Peyer's patch (tissue), 4 donors: Measurements from ENCODE around the gene SLCO4A1. TPM values are rescaled to one million over a fixed set of nuclear protein-coding genes. Genes with fewer than 3 reads are reported as not detected.

ENCODE experiments used
- DNase-seq, 3 donors: peaks; one replicate each; pipeline ENCODE4 v3.0.0-alpha.2; 2017 to 2019
- H3K27ac ChIP-seq, 4 donors: fragments of 200-600 bp; sonication (generic); one replicate each; pipeline ENCODE4 v1.5.1; 2016 to 2019
- H3K27me3 ChIP-seq, 2 donors: fragments of 200-600 bp; sonication (generic); one replicate each; pipeline ENCODE4 v1.5.1; 2019
- H3K36me3 ChIP-seq, 3 donors: fragments of 200-600 bp; sonication (generic); one replicate each; pipeline ENCODE4 v1.5.1; 2016 to 2019
- H3K4me1 ChIP-seq, 4 donors: fragments of 200-600 bp; sonication (generic); one replicate each; pipeline ENCODE4 v1.5.1; 2016 to 2019
- H3K4me3 ChIP-seq, 4 donors: fragments of 200-600 bp; sonication (generic); 1 replicate in 3 of 4; 2 replicates in 1 of 4; pipeline ENCODE4 v1.5.1; 2016 to 2019; ENCODE audit warnings: mild to moderate bottlenecking in 1 of 4
- H3K9me3 ChIP-seq, 4 donors: fragments of 200-600 bp; sonication (generic); one replicate each; pipeline ENCODE4 v1.5.1; 2016 to 2019; ENCODE audit warnings: mild to moderate bottlenecking in 1 of 4
- POLR2A ChIP-seq, 2 donors: fragments of 450-650 bp; IDR thresholded peaks; one replicate each; pipeline ENCODE4 v1.5.1; 2017; ENCODE audit warnings: antibody characterized with exemption in 2 of 2, mild to moderate bottlenecking in 2 of 2, moderate library complexity in 2 of 2
- total RNA-seq, 4 donors: library from RNA; depleted of rRNA; stranded (reverse); fragments of >200 nt; gene quantifications; one replicate each; pipeline ENCODE4 v1.1.0, GENCODE V29; 2016
- TF ChIP-seq, protein P1 (sequence below), 6 experiments: fragments of 450-650 bp in 4 of 6; fragments of 200-600 bp in 2 of 6; sonication (generic) in 1 of 6; IDR thresholded peaks; one replicate each; pipeline ENCODE4 v1.5.1; 2017 to 2019; ENCODE audit warnings: antibody characterized with exemption in 6 of 6, mild to moderate bottlenecking in 3 of 6, moderate library complexity in 1 of 6

Gene SLCO4A1
- total RNA-seq, 4 donors from 2014 or later, result 6.7 to 42.9 (median 28.5) TPM

- Histone ChIP-seq H3K27me3 (no peaks in the 10 kb centered on the region), H3K36me3 (no peaks in the 10 kb centered on the region), H3K4me3 (no peak overlapping the region), H3K9me3 (no peaks in the 10 kb centered on the region), H3K4me1 (peaks cover 0 to 35% (median 25%) of the 10 kb centered on the region in 4 donors), H3K27ac (no peak overlapping the region)
- no peak for DNase-seq
- TF ChIP-seq, protein P1, sequence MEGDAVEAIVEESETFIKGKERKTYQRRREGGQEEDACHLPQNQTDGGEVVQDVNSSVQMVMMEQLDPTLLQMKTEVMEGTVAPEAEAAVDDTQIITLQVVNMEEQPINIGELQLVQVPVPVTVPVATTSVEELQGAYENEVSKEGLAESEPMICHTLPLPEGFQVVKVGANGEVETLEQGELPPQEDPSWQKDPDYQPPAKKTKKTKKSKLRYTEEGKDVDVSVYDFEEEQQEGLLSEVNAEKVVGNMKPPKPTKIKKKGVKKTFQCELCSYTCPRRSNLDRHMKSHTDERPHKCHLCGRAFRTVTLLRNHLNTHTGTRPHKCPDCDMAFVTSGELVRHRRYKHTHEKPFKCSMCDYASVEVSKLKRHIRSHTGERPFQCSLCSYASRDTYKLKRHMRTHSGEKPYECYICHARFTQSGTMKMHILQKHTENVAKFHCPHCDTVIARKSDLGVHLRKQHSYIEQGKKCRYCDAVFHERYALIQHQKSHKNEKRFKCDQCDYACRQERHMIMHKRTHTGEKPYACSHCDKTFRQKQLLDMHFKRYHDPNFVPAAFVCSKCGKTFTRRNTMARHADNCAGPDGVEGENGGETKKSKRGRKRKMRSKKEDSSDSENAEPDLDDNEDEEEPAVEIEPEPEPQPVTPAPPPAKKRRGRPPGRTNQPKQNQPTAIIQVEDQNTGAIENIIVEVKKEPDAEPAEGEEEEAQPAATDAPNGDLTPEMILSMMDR (IDR thresholded peaks at IDR 0.05), result no peak
Measured at GRCh38 chr20:62608218-62608565, 34.1 kb upstream of the SLCO4A1 start.

- DNase-seq, result no peak
- Histone ChIP-seq H3K9me3 (no peaks in the 10 kb centered on the region), H3K4me3 (no peak overlapping the region), H3K36me3 (no peaks in the 10 kb centered on the region), H3K27me3 (no peaks in the 10 kb centered on the region), H3K4me1 (peaks cover 0 to 24% (median 18%) of the 10 kb centered on the region in 4 donors), H3K27ac (no peak overlapping the region)
- TF ChIP-seq, protein P1 (IDR thresholded peaks at IDR 0.05), result no peak
- no peak for TF ChIP-seq POLR2A (IDR thresholded peaks at IDR 0.05)
Measured at GRCh38 chr20:62609279-62609720, 33.0 kb upstream of the SLCO4A1 start.

GRCh38 chr20:62609811-62610757, 32.2 kb upstream of the SLCO4A1 start:
- TF ChIP-seq, protein P1 (IDR thresholded peaks at IDR 0.05), result no peak
- no peak for TF ChIP-seq POLR2A (IDR thresholded peaks at IDR 0.05)
- peaks cover 0 to 21% (median 17%) of the 10 kb centered on the region in 4 donors for H3K4me1 ChIP-seq
- no peak overlapping the region for H3K27ac ChIP-seq
- no peaks in the 10 kb centered on the region for H3K36me3 ChIP-seq
- DNase-seq, result no peak
- no peak overlapping the region for H3K4me3 ChIP-seq
- no peaks in the 10 kb centered on the region for H3K27me3 ChIP-seq
- no peaks in the 10 kb centered on the region for H3K9me3 ChIP-seq

- Histone ChIP-seq H3K4me1 (peaks cover 0 to 12% (median 10%) of the 10 kb centered on the region in 4 donors), H3K36me3 (no peaks in the 10 kb centered on the region), H3K4me3 (no peak overlapping the region), H3K27me3 (no peaks in the 10 kb centered on the region), H3K9me3 (no peaks in the 10 kb centered on the region), H3K27ac (no peak overlapping the region)
- no peak for DNase-seq
- TF ChIP-seq, protein P1 (IDR thresholded peaks at IDR 0.05), result no peak
- TF ChIP-seq POLR2A (IDR thresholded peaks at IDR 0.05), result no peak
Measured at GRCh38 chr20:62611012-62611411, 31.3 kb upstream of the SLCO4A1 start.

DNA sequence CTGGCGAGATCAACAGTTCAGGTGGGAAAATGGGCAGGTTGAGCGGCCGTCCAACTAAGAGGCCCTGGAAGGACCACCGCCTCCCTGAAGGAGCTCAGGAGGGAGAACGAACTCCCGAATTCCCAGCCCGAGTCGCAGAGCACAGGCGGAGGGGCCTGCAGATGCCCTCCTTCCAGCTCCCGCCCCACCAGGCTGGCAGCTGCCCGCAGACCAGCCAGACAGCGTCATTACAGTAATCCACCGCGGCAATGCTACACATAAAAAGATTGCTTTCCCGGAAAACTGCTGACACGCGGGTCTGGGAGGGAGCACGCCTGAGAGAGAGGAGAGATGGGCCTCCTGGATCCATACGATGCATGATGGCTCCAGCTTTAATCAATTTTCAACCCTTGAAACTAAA, 30.5 kb upstream of the SLCO4A1 start:
- TF ChIP-seq POLR2A (IDR thresholded peaks at IDR 0.05), result no peak
- TF ChIP-seq, protein P1 (IDR thresholded peaks at IDR 0.05), result no peak
- no peak for DNase-seq
- no peaks in the 10 kb centered on the region for H3K36me3 ChIP-seq
- H3K27me3 ChIP-seq, result no peaks in the 10 kb centered on the region
- H3K9me3 ChIP-seq, result no peaks in the 10 kb centered on the region
- H3K4me1 ChIP-seq, result peaks cover 0 to 8% (median 3%) of the 10 kb centered on the region in 4 donors
- H3K4me3 ChIP-seq, result no peak overlapping the region
- no peak overlapping the region for H3K27ac ChIP-seq
